Dendritic cell treated with granulocyte-macrophage colony-stimulating factor and Interleukin-4, amounts not matched to agents 40 ng/mL and 50 ng/mL, for 4 days (primary cell): ENCODE data around the gene TNNT1.

Source experiments
- H3K27ac Mint-ChIP-seq: one replicate; pipeline ENCODE4 v1.8.0; 2022; ENCODE audit warnings: mild to moderate bottlenecking, mixed read lengths
- H3K27me3 Mint-ChIP-seq: one replicate; pipeline ENCODE4 v1.8.0; 2022; ENCODE audit warnings: mild to moderate bottlenecking, mixed read lengths
- H3K36me3 Mint-ChIP-seq: one replicate; pipeline ENCODE4 v1.8.0; 2022; ENCODE audit warnings: low read depth, mixed read lengths
- H3K4me1 Mint-ChIP-seq: one replicate; pipeline ENCODE4 v1.8.0; 2022; ENCODE audit warnings: low read depth, mixed read lengths
- H3K4me3 Mint-ChIP-seq: one replicate; pipeline ENCODE4 v1.8.0; 2022; ENCODE audit warnings: mild to moderate bottlenecking, moderate library complexity, mixed read lengths
- H3K9me3 Mint-ChIP-seq: one replicate; pipeline ENCODE4 v1.8.0; 2022; ENCODE audit warnings: mixed read lengths
- intact Hi-C: fragments of 100-400 bp; cut with micrococcal nuclease; formaldehyde crosslinking; loops from one replicate; pipeline ENCODE4 v1.15.0; 2022

TNNT1 gene, protein sequence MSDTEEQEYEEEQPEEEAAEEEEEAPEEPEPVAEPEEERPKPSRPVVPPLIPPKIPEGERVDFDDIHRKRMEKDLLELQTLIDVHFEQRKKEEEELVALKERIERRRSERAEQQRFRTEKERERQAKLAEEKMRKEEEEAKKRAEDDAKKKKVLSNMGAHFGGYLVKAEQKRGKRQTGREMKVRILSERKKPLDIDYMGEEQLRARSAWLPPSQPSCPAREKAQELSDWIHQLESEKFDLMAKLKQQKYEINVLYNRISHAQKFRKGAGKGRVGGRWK

DNA sequence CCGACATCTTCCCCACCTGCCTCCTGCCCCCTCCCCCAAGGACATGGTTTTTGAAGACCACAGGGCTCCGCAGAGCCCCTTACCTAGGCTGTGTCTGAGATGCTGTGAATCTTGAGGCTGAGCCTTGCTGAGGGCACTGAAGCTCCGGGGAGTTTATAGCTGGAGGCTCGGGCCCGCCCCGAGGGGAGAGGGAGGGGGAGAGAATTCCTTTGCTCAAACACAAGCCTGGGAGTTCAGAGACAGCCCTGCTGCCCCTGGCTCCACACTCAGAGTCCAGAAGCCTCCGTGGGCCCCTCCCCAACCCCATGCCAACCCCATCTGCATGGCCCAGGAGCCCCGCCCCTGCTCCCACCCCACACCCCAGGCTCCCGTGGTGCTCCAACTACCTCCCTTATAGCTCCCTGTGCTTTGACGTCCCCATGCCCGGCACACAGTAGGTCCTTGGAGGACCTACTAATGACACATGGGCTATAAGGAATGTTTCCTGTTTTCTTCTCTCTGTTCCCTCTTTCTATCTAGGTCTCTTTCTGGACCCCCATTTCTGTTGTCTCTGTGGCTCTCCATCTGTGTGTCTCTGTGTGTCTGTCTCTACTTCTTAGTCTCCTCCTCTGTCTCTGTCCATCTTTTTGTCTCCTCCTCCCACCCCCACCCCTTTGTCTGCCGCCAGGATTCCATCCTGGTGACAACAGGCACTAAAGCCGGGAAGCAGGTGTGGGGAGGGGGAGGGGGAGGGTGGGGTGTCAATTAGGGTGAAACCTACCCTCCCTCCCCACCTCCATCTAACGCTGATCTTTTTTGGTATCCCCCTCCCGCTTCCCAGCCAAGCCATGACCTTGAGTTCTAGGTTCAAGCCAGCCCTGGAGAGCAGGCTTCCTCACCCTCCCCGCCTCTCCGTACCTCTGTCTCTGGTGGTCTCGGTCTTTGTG, at the start of gene TNNT1:
Gene TNNT1 (minus strand): TSS at position 129 of the 926 bp plus-strand sequence. CDS start 2,049 bp downstream, outside the sequence.
- H3K9me3 Mint-ChIP-seq: peaks cover 11% of the 10 kb centered on the region
- H3K36me3 Mint-ChIP-seq: no peaks in the 10 kb centered on the region
- no peak within 1 kb of the TSS for H3K27ac Mint-ChIP-seq
- intact Hi-C loops: loop anchor here (10.0 kb wide), 1 partner anchor 145 kb away; no protein-coding TSS in a partner anchor
- H3K27me3 Mint-ChIP-seq: peaks cover 63% of the 10 kb centered on the region
- no peak within 1 kb of the TSS for H3K4me3 Mint-ChIP-seq
- H3K4me1 Mint-ChIP-seq: peaks cover 27% of the 10 kb centered on the region

DNA sequence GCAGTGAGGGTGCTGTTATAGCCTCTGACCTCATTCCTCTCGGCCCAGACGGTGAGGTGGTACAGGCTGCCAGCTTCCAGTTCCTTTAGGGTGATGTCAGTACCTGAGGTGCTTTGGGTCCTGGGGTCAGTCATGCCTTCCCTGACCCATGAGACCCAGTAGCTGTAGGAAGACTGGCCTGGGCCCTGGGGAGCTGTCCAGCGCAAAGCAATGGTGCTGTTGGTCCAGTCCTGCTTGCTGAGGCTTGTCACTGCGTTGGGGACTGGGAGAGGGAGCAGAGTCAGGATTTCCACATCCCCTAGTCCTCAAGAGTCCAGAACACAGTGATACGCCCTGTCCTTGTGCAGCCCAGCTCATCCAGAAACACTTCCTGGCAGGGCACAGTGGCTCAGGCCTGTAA, 49.6 kb upstream of the TNNT1 start:
- intact Hi-C loops: no loop called here
- Mint-ChIP-seq H3K4me3 (no peak overlapping the region), H3K9me3 (no peaks in the 10 kb centered on the region), H3K36me3 (no peaks in the 10 kb centered on the region), H3K27ac (no peak overlapping the region), H3K4me1 (peaks cover 8% of the 10 kb centered on the region), H3K27me3 (peaks cover 31% of the 10 kb centered on the region)

DNA sequence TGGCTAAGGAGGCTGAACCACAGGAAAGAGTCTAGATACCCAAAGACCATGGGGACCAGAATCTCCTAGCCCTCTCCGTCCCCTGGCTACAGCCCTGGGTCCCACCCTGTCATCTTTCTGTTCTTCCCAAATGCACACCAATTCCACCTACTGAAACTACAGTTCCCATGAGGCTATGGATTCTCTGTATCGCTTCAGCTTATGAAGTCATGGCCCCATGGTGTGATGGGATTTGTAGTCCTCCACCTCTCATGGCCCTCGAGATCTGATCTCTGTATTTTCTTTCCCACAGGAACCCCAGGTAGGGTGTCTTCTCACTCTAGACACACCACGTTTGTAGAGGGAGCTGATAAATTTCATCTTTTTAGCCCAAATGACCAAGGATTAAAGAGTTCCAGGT, 48.5 kb upstream of the TNNT1 start:
- peaks cover 37% of the 10 kb centered on the region for H3K27me3 Mint-ChIP-seq
- intact Hi-C loops: no loop called here
- no peaks in the 10 kb centered on the region for H3K36me3 Mint-ChIP-seq
- peaks cover 13% of the 10 kb centered on the region for H3K4me1 Mint-ChIP-seq
- no peaks in the 10 kb centered on the region for H3K9me3 Mint-ChIP-seq
- no peak overlapping the region for H3K4me3 Mint-ChIP-seq
- H3K27ac Mint-ChIP-seq: no peak overlapping the region

DNA sequence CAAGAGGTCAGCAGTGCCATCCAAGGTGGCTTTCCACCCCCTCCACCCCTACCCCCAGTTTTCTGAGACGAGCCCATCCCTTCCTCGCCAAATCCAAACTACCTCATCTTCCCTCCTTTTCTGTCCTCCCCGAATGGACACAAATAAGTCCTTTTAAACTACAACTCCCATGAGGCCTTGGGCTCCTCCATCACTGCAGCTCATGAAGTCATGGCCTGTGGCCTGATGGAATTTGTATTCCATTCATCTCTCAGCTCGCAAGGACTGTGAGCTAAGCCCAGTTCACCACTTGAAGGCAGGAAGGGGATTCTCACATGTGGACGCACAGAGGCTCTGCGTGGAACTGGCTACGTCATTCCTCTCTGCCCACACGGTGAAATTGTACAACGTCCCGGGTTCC, 47.8 kb upstream of the TNNT1 start:
- H3K4me1 Mint-ChIP-seq: peaks cover 8% of the 10 kb centered on the region
- H3K27me3 Mint-ChIP-seq: peaks cover 38% of the 10 kb centered on the region
- no peaks in the 10 kb centered on the region for H3K9me3 Mint-ChIP-seq
- no peaks in the 10 kb centered on the region for H3K36me3 Mint-ChIP-seq
- H3K4me3 Mint-ChIP-seq: no peak overlapping the region
- intact Hi-C loops: no loop called here
- no peak overlapping the region for H3K27ac Mint-ChIP-seq

DNA sequence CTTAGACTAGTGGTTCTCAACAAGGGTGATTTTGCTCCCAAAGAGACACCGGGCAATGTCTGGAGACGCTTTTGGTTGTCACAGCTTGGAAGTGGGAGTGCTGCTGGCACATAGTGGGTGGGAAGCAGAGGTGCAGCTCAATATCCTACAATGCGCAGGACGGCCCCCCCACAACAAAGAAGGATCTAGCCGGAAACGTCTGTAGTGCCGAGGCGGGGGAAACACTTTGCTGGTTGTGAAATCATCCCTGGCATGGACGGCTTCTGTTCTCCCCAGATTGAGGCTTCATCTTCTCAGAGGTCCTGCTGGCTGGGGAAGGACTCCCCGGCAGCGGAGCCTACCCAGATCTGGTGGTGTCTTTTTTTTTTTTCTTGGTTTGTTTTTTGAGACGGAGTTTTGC, 44.5 kb upstream of the TNNT1 start:
- intact Hi-C loops: no loop called here
- peaks cover 41% of the 10 kb centered on the region for H3K27me3 Mint-ChIP-seq
- H3K9me3 Mint-ChIP-seq: no peaks in the 10 kb centered on the region
- H3K4me1 Mint-ChIP-seq: peaks cover 20% of the 10 kb centered on the region
- H3K36me3 Mint-ChIP-seq: no peaks in the 10 kb centered on the region
- H3K4me3 Mint-ChIP-seq: no peak overlapping the region
- no peak overlapping the region for H3K27ac Mint-ChIP-seq

DNA sequence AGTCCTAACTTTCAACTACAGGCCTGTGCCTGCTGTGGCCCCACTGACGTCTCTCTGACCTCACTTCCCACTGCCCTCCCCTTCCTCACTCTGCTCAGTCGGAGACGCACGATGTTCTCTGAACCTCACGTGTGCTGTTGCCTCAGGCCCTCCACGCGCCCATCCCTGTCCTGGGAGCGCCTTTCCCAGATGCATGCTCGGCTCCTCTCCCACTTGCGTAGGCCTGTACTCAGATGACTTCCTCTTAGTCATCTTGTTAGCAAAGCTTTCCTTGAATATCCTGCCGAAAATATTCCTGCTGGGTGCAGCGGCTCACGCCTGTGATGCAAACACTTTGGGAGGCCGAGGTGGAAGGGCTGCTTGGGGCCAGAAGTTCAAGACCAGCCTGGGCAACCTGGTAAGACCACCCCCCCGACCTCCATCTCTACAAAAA, 40.4 kb upstream of the TNNT1 start:
- H3K27ac Mint-ChIP-seq: no peak overlapping the region
- H3K9me3 Mint-ChIP-seq: no peaks in the 10 kb centered on the region
- no peaks in the 10 kb centered on the region for H3K36me3 Mint-ChIP-seq
- intact Hi-C loops: no loop called here
- H3K4me1 Mint-ChIP-seq: peaks cover 23% of the 10 kb centered on the region
- no peak overlapping the region for H3K4me3 Mint-ChIP-seq
- peaks cover 54% of the 10 kb centered on the region for H3K27me3 Mint-ChIP-seq

DNA sequence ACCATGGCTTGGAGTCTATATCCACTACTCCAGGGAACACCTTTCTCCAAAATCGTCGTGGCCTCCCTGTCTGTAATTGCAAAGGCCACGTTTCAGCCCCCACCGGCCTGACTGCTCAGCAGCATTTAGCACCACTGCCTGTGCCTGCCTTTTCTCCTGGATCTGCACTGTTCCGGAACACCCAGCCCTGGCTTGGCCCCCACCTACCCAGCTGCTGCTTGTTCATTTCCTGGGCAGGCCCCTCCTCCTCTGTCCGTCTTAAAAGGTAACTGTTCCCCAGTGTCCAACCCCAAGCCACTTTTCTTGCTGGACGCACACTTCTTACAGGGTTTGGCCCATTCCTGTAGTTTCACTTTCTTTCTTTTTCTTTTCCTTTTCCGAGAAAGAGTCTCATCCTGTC, 39.6 kb upstream of the TNNT1 start:
- Mint-ChIP-seq H3K27ac (no peak overlapping the region), H3K4me3 (no peak overlapping the region), H3K27me3 (peaks cover 54% of the 10 kb centered on the region), H3K9me3 (no peaks in the 10 kb centered on the region), H3K36me3 (no peaks in the 10 kb centered on the region), H3K4me1 (peaks cover 20% of the 10 kb centered on the region)
- intact Hi-C loops: no loop called here

DNA sequence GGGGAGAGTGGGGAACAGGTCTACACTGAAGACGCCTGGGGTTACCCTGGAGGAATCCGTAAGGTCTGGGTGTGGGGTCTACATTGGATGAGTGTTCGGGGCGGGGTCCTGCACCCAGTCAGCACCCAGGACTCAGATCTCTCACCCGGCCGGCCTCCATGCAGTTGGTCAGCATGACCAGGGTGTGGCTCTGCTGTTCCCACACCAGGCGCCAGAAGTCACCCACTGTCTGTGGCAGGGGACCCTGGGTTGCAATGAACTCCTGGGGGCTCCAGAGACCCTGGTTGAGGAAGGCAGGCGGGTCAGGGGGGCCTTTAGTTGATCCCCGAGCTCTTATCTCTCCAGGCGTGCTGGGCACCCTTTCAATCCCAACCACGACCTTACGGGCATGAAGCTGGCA, 37.1 kb upstream of the TNNT1 start:
- Mint-ChIP-seq H3K27ac (no peak overlapping the region), H3K4me3 (no peak overlapping the region), H3K27me3 (peaks cover 47% of the 10 kb centered on the region), H3K9me3 (no peaks in the 10 kb centered on the region), H3K4me1 (peaks cover 15% of the 10 kb centered on the region), H3K36me3 (no peaks in the 10 kb centered on the region)
- intact Hi-C loops: no loop called here

DNA sequence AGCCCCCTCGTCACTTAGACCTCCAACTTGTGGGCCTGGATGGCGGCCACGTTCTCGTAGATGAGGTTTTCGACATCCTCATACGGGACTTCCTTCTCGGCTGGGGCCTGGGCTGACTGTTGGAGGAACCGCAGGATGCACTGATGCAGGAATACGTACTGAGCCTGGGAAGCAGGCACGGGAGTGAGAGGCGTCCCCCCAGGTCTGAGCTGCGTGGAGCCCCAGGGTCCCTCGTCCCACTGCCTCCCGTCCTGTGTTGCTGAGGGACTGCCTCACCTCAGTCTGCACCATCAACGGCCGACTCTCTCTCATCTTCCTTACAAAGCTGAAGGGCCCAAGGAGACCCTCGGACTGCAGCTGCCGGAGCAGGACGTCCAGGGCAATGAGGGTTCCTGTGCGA, 32.7 kb upstream of the TNNT1 start:
- Mint-ChIP-seq H3K4me3 (no peak overlapping the region), H3K4me1 (peaks cover 21% of the 10 kb centered on the region), H3K27ac (no peak overlapping the region), H3K9me3 (no peaks in the 10 kb centered on the region), H3K27me3 (peaks cover 77% of the 10 kb centered on the region), H3K36me3 (no peaks in the 10 kb centered on the region)
- intact Hi-C loops: no loop called here

DNA sequence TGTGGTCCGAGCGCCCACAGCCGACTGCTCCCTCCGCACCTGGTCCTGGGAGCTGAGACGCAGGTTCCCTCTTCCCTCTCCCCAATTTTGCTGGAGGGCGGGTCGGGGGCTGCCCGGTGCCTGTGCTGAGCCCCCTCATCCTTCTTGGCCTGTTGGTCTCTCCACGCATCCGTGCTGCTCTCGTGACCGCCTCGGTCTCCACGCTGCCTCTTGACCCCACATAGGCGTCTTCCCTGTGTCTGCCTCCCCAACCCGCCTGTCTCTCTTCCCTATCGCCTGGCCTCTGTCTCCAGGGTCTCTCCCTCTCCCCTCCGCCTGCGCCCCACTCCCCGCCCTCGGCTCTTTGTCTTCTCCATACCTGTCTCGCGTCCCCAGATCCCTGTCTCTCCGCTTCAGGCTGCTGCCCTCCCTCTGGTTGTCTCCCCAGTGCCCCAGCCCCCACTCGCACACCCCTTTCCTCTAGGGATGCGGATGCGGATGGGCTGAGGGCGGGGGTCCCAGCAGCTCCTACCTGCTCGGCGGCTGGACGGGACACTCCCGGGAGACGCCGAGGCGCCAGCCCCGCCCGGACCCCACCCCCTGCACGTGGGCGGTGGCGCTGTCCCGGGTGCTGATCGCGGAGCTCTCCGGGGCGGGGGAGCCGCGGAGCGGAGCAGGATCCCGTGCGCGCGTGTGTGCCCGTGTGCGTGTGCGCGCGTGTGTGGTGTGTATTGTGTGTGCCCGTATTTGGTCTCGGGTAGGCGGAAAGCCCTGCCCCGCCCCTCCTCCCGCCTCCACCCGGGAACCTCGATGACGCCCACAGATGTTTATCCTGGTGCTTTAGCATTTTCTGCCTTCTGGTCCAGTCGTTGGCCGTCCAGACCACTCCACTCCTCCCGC, 30.8 kb upstream of the TNNT1 start, which contains the start of gene SYT5:
Gene SYT5 (minus strand): TSS at position 684 of the 879 bp plus-strand sequence. CDS start 1,248 bp downstream, outside the sequence.
- H3K27me3 Mint-ChIP-seq: peaks cover 87% of the 10 kb centered on the region
- H3K9me3 Mint-ChIP-seq: no peaks in the 10 kb centered on the region
- intact Hi-C loops: no loop called here
- H3K4me3 Mint-ChIP-seq: peak within 1 kb of the TSS; percentile 59
- H3K27ac Mint-ChIP-seq: no peak within 1 kb of the TSS
- H3K4me1 Mint-ChIP-seq: peaks cover 25% of the 10 kb centered on the region
- no peaks in the 10 kb centered on the region for H3K36me3 Mint-ChIP-seq

DNA sequence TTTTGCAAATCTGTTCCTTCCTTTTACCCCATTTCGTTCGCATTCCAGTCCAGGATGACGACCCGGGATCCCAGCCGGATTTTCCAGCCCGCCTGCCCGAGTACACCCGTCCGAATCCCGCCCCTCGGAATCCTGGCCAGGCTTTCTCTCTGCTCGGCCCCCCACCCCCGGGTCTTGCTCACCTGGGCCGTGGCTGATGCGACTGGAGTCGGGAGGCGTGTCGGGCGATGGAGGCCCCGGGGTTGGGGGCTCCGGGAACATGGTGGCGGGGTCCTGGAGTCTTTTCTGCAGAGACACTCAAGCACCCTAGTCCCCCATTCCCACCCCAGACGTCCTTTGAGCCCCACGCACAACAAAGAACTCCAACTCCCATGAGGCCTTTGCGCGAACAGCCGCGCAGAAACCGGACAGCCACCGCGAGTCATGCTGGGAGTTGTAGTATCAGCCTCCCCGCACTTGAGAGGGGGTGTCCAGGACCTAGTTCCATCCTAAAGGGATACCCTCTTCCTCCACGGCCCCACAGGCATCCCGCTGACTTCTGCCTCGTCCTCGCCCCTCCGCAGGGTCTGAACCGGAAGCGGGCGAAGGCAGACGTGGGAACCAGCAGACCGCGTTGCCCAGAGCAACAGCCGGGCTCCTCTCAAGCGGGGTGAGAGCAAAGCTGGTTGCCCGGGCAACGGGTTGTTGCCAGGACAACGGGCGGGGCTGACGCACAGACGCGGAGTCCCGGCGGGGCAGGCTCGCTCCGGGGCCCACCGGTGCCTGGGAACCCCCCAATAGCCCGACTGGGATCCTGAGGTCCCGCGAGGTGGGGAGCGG, 30.0 kb upstream of the TNNT1 start:
- no peak overlapping the region for H3K27ac Mint-ChIP-seq
- no peaks in the 10 kb centered on the region for H3K36me3 Mint-ChIP-seq
- intact Hi-C loops: no loop called here
- H3K4me1 Mint-ChIP-seq: peaks cover 26% of the 10 kb centered on the region
- H3K9me3 Mint-ChIP-seq: no peaks in the 10 kb centered on the region
- peaks cover 92% of the 10 kb centered on the region for H3K27me3 Mint-ChIP-seq
- peak overlapping the region; percentile 59 for H3K4me3 Mint-ChIP-seq

DNA sequence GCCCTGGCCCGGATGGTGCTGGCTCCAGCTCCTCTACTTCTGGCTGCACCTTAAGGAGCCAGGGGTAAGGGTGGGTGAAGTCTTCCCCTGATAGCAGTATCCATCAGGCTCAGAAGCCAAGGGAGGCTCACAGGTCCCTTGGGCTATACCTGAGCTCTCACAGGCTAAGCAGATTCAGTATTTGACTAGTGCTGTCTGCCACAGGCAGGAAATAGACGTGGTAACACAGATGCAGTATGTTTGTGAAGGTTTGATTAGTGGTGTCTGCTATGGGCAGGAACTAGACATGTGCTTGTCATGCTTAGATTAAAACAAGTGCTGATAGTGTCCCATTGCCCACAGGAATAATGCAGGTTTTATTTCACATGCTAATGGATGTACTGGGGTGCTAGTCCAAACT, 27.1 kb upstream of the TNNT1 start:
- Mint-ChIP-seq H3K4me1 (peaks cover 43% of the 10 kb centered on the region), H3K36me3 (no peaks in the 10 kb centered on the region), H3K27ac (no peak overlapping the region), H3K27me3 (peaks cover 100% of the 10 kb centered on the region), H3K9me3 (no peaks in the 10 kb centered on the region), H3K4me3 (no peak overlapping the region)
- intact Hi-C loops: no loop called here
